ENCODE measurements around the gene OTOR. TPM values are rescaled to one million over a fixed set of nuclear protein-coding genes. Genes with fewer than 3 reads are reported as not detected.

Gene OTOR
- total and polyA plus RNA-seq, 2 experiments from 2014 or later, result not detected

DNA sequence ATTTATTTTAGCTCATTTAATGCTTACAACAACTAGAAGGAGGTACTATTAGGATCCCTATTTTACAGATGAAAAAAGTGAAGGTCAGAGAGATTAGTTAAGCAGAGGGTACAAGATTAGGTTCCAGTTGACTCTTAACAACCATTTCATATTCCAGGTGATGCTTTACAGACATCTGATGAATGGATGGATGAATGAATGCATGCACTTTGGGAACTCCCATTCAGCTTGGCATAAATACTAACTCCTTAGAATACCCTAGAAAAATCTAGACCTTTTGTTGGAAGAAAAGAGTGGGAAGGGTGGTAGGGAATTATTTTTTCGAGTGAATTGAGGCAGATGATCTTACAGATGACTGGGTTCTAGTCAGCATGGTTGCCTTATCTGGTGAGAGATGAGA is 19.1 kb upstream of the OTOR start:
- DNase-seq, result no peak
- no peaks in the 10 kb centered on the region for H3K9me3 ChIP-seq (ENCODE audit: low read depth)
- H3K9me2 ChIP-seq (ENCODE audit: insufficient read depth), result peaks cover 7% of the 10 kb centered on the region
- peaks cover 46% of the 10 kb centered on the region for H3K79me2 ChIP-seq (ENCODE audit: insufficient read depth)
- H3K27ac ChIP-seq, result no peak overlapping the region
- peak overlapping the region; percentile 99 for H2AFZ ChIP-seq
- H3K4me2 ChIP-seq (ENCODE audit: unreplicated experiment), result no peak overlapping the region
- no peaks in the 10 kb centered on the region for H3F3A ChIP-seq (ENCODE audit: insufficient read depth)
- peaks cover 11% of the 10 kb centered on the region for H3K4me1 ChIP-seq (ENCODE audit: insufficient read depth)
- no peak overlapping the region for H3K9ac ChIP-seq
- in situ Hi-C loops (cut with MboI), result no loop called here
- TF ChIP-seq EZH2 (IDR thresholded peaks at IDR 0.05; ENCODE audit: insufficient read depth, poor library complexity, severe bottlenecking), result no peak
- no peak for TF ChIP-seq EZH2phosphoT487 (IDR thresholded peaks at IDR 0.05; ENCODE audit: insufficient read depth, low read depth)
- H3K27me3 ChIP-seq (replicated peaks; ENCODE audit: insufficient read depth), result no peaks in the 10 kb centered on the region; the same call in 1 of the 2 replicates
- H4K20me1 ChIP-seq (ENCODE audit: insufficient read depth), result no peaks in the 10 kb centered on the region
- 100% methylated on average over 1 of the region's 1 CpG for WGBS, 2 experiments (ENCODE audit: low coverage in 1 of 2, low lambda C conversion rate in 2 of 2, missing lambda C conversion rate in 2 of 2)
- no peak overlapping the region; the same call in 1 of the 2 replicates for H3K4me3 ChIP-seq
- peaks cover 14% of the 10 kb centered on the region for H3K36me3 ChIP-seq (ENCODE audit: low read depth)

DNA sequence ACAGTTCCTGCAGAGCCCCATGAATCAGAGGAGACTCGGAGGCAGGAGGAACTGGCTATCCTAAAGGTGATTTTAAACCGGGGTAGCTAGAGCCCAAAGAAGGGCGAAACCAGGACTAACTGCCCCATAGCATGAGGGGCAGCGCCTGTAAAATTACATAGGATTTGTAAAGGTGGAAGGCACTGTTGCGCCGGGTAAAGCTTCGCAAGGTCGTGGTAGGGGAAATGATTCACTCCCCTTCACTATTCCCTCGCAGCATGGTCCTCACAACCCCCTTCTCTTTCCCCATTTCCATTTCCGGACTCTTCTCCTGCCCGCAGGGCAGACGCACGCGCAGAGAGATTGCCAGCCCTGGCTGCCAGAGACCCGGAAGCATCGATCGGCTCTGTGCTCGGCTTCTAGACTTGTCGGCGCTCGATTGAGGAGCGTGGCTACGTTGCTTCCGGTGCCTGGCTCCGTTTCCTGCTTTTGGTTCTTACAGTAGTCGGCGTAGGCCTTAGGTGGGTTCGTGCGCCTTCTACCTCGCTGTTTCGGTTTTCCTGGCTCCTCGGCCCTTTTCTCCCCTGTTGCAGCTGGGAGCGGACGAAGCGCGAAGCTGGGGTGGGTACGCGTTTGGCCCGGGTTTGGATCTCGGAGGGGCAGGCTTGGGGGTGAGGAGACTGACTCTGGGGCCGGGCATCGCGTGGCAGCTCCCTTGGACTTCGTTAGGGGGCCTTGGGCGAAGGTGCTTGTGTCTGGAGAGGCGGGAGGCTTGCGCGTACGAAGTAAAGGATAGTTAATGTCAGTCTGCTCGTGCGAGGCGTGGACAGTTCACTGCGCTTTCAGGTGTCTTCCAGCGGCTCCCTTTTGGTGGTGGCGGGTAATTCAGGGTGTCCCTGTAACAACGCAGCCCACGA is 18.3 kb upstream of the OTOR start, which contains the start of gene SNRPB2:
Gene SNRPB2 (plus strand): TSS at position 462 of the 896 bp plus-strand sequence. CDS start 1,677 bp downstream, outside the sequence.
- Histone ChIP-seq H3F3A (ENCODE audit: insufficient read depth) (no peaks in the 10 kb centered on the region), H3K27ac (peak within 1 kb of the TSS; percentile 82), H4K20me1 (ENCODE audit: insufficient read depth) (no peaks in the 10 kb centered on the region), H3K36me3 (ENCODE audit: low read depth) (peaks cover 14% of the 10 kb centered on the region), H3K27me3 (replicated peaks; ENCODE audit: insufficient read depth) (no peaks in the 10 kb centered on the region; the same call in 1 of the 2 replicates), H3K79me2 (ENCODE audit: insufficient read depth) (peaks cover 54% of the 10 kb centered on the region), H3K4me1 (ENCODE audit: insufficient read depth) (peaks cover 11% of the 10 kb centered on the region), H3K9ac (peak within 1 kb of the TSS; percentile 99), H3K4me2 (ENCODE audit: unreplicated experiment) (peak within 1 kb of the TSS; percentile 99), H3K9me2 (ENCODE audit: insufficient read depth) (peaks cover 7% of the 10 kb centered on the region), H2AFZ (peak within 1 kb of the TSS; percentile 99), H3K4me3 (peak within 1 kb of the TSS; percentile 99), H3K9me3 (ENCODE audit: low read depth) (no peaks in the 10 kb centered on the region)
- WGBS, 2 experiments (ENCODE audit: low coverage in 1 of 2, low lambda C conversion rate in 2 of 2, missing lambda C conversion rate in 2 of 2), result 11 to 13% methylated on average over 54 to 57 of the region's 57 CpGs
- peak; percentile 99 for DNase-seq
- TF ChIP-seq EZH2 (IDR thresholded peaks at IDR 0.05; ENCODE audit: insufficient read depth, poor library complexity, severe bottlenecking), result no peak
- TF ChIP-seq EZH2phosphoT487 (IDR thresholded peaks at IDR 0.05; ENCODE audit: insufficient read depth, low read depth), result no peak
- in situ Hi-C loops (cut with MboI), result no loop called here

DNA sequence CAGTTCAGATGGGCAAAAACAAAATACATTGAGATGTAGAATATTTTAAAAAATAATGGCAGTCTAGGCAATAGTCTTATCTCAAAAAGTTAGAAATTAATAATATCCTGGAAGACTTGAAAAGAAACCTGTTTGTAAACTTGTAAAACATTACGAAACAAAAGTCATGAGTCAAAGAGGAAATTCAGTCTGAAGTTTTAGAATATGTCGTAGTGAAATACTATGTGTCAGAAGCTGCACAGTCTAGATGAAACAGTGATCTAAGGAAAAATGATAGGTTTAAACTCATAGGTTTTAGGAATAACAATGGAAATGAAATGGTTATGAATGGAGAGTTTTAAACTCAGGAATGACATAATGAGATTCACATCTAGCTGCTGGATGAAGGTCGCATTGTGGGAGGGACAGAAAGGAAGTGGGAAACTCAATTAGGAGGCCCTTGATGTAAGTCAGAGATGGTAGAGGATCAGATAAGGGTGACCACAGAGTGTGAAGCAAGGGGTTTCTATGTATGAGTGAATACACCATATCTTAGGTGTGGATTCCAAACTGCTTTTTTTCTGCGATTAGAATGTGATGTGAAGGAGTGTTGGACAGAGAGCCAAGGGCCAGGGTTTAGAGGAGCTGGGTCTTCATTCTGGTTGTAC is 15.5 kb upstream of the OTOR start:
- H3K9me2 ChIP-seq (ENCODE audit: insufficient read depth), result peaks cover 7% of the 10 kb centered on the region
- no peaks in the 10 kb centered on the region for H4K20me1 ChIP-seq (ENCODE audit: insufficient read depth)
- peaks cover 26% of the 10 kb centered on the region for H3K36me3 ChIP-seq (ENCODE audit: low read depth)
- in situ Hi-C loops (cut with MboI), result no loop called here
- H3K9me3 ChIP-seq (ENCODE audit: low read depth), result no peaks in the 10 kb centered on the region
- no peaks in the 10 kb centered on the region for H3K27me3 ChIP-seq (replicated peaks; ENCODE audit: insufficient read depth)
- H3K4me2 ChIP-seq (ENCODE audit: unreplicated experiment), result no peak overlapping the region
- H3K4me1 ChIP-seq (ENCODE audit: insufficient read depth), result peaks cover 19% of the 10 kb centered on the region
- H3K79me2 ChIP-seq (ENCODE audit: insufficient read depth), result peaks cover 78% of the 10 kb centered on the region
- WGBS, 2 experiments (ENCODE audit: low coverage in 1 of 2, low lambda C conversion rate in 2 of 2, missing lambda C conversion rate in 2 of 2), result 89 to 91% methylated on average over 4 of the region's 4 CpGs
- TF ChIP-seq EZH2 (IDR thresholded peaks at IDR 0.05; ENCODE audit: insufficient read depth, poor library complexity, severe bottlenecking) (no peak), EZH2phosphoT487 (IDR thresholded peaks at IDR 0.05; ENCODE audit: insufficient read depth, low read depth) (no peak)
- no peak overlapping the region for H3K27ac ChIP-seq
- no peaks in the 10 kb centered on the region for H3F3A ChIP-seq (ENCODE audit: insufficient read depth)
- no peak overlapping the region for H3K9ac ChIP-seq
- no peak overlapping the region for H3K4me3 ChIP-seq
- peak; percentile 9 for DNase-seq
- H2AFZ ChIP-seq, result no peak overlapping the region

DNA sequence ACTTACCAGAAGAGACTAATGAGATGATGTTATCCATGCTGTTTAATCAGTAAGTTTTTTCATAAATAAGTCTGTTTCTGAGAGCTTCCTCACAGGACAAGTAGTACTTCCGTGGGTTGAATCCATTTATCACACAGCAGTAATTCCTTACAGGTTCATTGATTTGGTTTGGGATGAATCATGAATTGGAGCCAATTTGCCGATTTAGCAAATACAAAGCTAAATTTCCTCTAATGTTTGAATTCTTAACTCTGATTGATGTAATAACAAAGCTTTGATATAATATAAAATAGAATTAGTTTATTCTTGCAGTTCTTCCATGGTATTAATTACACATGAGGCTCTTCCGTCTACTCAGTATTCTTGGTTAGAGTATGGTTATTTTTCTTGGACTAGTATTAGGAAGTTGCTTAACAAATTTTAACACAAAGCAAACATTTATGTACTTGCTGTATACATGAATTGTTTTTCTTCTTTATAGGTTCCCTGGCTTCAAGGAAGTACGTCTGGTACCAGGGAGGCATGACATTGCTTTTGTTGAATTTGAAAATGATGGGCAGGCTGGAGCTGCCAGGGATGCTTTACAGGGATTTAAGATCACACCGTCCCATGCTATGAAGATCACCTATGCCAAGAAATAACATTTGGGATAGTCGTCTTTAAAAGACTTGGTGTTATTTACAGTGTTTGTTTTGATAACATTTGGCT is 7.6 kb upstream of the OTOR start:
- H3K4me2 ChIP-seq (ENCODE audit: unreplicated experiment), result no peak overlapping the region
- no peaks in the 10 kb centered on the region for H4K20me1 ChIP-seq (ENCODE audit: insufficient read depth)
- H3K27me3 ChIP-seq (replicated peaks; ENCODE audit: insufficient read depth), result no peaks in the 10 kb centered on the region
- no peak overlapping the region for H3K4me3 ChIP-seq
- TF ChIP-seq EZH2 (IDR thresholded peaks at IDR 0.05; ENCODE audit: insufficient read depth, poor library complexity, severe bottlenecking), result no peak
- H3K27ac ChIP-seq, result no peak overlapping the region
- in situ Hi-C loops (cut with MboI), result no loop called here
- H3K36me3 ChIP-seq (ENCODE audit: low read depth), result peaks cover 46% of the 10 kb centered on the region
- H3K9ac ChIP-seq, result no peak overlapping the region
- no peaks in the 10 kb centered on the region for H3K9me2 ChIP-seq (ENCODE audit: insufficient read depth)
- WGBS, 2 experiments (ENCODE audit: low coverage in 1 of 2, low lambda C conversion rate in 2 of 2, missing lambda C conversion rate in 2 of 2), result 89 to 92% methylated on average over 6 of the region's 6 CpGs
- H2AFZ ChIP-seq, result no peak overlapping the region
- no peak for DNase-seq
- H3K4me1 ChIP-seq (ENCODE audit: insufficient read depth), result 0 out of 2 replicates have a peak, but pooled peaks cover 3% of the 10 kb centered on the region
- no peaks in the 10 kb centered on the region for H3K9me3 ChIP-seq (ENCODE audit: low read depth)
- H3F3A ChIP-seq (ENCODE audit: insufficient read depth), result peaks cover 12% of the 10 kb centered on the region; the same call in 1 of the 2 replicates
- H3K79me2 ChIP-seq (ENCODE audit: insufficient read depth), result peaks cover 18% of the 10 kb centered on the region

All from GM23248 (cell line).